ENCODE data around the gene TRAF3IP1.
"Not testable (repeated sequence)": the region's sequence is repeated elsewhere in the genome, so short reads cannot be mapped to it uniquely, and the experiment has no call there.

TRAF3IP1 gene

GRCh38 chr2:238440331-238440730, 120.0 kb downstream of the TRAF3IP1 start:
- in situ Hi-C loops (cut with HindIII; ENCODE audit: low sequenced_read_pairs): no loop called here

- in situ Hi-C loops (cut with HindIII; ENCODE audit: low sequenced_read_pairs): no loop called here
Measured at GRCh38 chr2:238440767-238441166, 120.4 kb downstream of the TRAF3IP1 start.

DNA sequence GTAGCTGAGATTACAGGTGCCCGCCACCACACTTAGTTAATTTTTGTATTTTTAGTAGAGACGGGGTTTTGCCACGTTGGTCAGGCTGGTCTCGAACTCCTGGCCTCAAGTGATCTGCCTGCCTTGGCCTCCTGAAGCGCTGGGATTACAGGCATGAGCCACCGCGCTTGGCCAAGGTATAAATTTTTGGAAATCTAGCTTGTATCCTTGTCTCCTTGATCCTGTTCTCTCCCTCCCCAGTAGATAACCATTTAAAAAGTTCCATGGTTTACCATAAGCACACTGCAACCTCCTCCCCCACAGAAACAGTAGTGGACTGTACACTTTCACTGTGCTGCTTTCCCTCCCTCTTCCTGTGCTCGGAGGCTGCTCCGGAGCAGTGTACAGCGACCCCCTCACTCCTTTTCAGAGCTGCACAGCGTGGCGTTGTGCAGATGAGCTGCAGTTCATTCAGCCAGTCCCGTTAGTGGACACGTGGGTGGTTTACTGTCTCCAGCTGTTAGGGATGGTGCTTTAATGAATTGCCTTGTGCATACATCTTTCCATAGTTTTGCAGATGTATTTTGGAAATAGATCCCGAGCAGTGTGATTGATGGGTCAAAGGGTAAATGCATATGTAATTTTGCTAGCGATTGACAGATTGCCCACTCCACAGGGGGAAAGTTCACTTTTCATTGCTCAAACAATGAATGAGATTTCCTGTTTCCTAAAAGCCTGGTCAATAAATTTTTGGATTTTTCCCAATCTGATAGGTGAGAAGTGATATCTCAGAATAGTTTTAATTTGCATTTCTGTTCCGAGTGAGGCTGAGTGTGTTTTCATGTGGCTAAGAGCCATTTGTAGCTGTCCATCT, 121.2 kb downstream of the TRAF3IP1 start:
- in situ Hi-C loops (cut with HindIII; ENCODE audit: low sequenced_read_pairs): no loop called here

- in situ Hi-C loops (cut with HindIII; ENCODE audit: low sequenced_read_pairs): not testable (repeated sequence)
Measured at GRCh38 chr2:238442257-238442656, 121.9 kb downstream of the TRAF3IP1 start.

- in situ Hi-C loops (cut with HindIII; ENCODE audit: low sequenced_read_pairs): no loop called here
Measured at GRCh38 chr2:238444242-238444641, 123.9 kb downstream of the TRAF3IP1 start.

DNA sequence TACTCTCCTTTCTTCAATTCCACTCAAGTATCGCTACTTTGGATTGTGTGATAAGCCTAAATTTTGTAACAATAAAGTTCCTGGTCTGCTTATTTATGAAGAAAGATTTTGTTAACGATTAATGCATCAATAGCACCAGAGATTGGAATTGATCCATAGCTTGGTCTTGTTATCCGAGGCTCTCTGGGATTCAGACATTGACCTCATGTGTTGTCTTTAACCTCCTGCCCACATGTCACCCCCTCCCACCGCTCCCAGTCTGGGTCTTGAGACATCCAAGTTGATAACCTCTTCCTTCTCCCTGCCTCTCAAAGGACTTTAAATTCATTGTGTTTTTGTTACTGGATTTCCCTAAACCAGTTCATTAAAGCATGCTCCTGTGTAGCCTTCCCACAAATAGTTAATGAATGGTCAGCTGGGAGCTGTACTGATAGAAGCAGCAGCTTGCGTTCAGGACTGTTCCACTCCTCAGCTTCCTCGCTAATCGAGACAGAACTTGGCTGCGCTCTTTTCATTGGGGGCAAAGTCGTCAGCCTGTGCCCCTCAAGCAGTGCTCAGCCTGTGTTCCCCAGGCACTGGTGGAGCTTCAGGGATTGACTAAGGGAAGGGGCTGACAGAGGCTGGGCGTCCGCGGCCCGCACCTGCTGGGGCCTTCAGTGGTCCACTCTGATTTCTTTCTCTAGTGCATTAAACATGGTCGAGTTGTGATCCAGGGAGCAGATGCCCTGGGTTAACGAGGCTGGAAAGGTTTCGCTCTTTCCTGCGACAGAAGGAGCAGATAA, 125.3 kb downstream of the TRAF3IP1 start:
- in situ Hi-C loops (cut with HindIII; ENCODE audit: low sequenced_read_pairs): no loop called here

- in situ Hi-C loops (cut with HindIII; ENCODE audit: low sequenced_read_pairs): no loop called here
Measured at GRCh38 chr2:238446371-238446770, 126.1 kb downstream of the TRAF3IP1 start.

GRCh38 chr2:238448031-238448955, 128.0 kb downstream of the TRAF3IP1 start:
- in situ Hi-C loops (cut with HindIII; ENCODE audit: low sequenced_read_pairs): no loop called here

GRCh38 chr2:238449241-238449640, 128.9 kb downstream of the TRAF3IP1 start:
- in situ Hi-C loops (cut with HindIII; ENCODE audit: low sequenced_read_pairs): no loop called here

- in situ Hi-C loops (cut with HindIII; ENCODE audit: low sequenced_read_pairs): loop anchor here (25.0 kb wide), 1 partner anchor 187 kb away; no protein-coding TSS in a partner anchor
Measured at GRCh38 chr2:238449909-238450417, 129.6 kb downstream of the TRAF3IP1 start.

DNA sequence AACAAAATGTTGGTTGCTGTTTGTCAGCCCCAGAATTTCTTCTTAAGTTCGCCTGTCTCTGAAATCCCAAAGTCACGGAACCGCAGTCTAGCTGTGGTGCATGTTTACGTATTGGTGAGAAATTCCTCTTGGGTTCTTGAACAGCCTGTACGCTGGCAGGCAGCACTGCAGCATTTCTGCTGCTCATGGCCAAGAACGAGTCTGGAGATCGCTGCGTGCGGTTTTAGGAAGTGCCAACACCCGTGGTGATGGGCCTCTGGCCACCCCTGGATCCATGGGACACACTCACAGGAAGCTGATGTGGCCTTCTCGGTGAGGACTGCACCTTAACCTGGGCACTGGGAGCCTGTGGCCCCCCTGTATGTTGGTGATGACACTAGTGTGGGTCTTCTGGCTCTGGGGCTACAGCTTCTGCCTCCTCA, 130.1 kb downstream of the TRAF3IP1 start:
- in situ Hi-C loops (cut with HindIII; ENCODE audit: low sequenced_read_pairs): loop anchor here (25.0 kb wide), 1 partner anchor 187 kb away; no protein-coding TSS in a partner anchor

Data from endothelial cell of hepatic sinusoid (primary cell).